NCI-H2196 (cell line): ENCODE data around the gene NTSR1.
A peak's percentile ranks its signal among the peaks of the same experiment; 100 is the strongest.

ENCODE experiments used
- DNase-seq: peaks from one replicate; lab custom pipeline; 2025; ENCODE audit not compliant: unreplicated experiment; lab: John Stamatoyannopoulos, UW

Gene NTSR1

DNA sequence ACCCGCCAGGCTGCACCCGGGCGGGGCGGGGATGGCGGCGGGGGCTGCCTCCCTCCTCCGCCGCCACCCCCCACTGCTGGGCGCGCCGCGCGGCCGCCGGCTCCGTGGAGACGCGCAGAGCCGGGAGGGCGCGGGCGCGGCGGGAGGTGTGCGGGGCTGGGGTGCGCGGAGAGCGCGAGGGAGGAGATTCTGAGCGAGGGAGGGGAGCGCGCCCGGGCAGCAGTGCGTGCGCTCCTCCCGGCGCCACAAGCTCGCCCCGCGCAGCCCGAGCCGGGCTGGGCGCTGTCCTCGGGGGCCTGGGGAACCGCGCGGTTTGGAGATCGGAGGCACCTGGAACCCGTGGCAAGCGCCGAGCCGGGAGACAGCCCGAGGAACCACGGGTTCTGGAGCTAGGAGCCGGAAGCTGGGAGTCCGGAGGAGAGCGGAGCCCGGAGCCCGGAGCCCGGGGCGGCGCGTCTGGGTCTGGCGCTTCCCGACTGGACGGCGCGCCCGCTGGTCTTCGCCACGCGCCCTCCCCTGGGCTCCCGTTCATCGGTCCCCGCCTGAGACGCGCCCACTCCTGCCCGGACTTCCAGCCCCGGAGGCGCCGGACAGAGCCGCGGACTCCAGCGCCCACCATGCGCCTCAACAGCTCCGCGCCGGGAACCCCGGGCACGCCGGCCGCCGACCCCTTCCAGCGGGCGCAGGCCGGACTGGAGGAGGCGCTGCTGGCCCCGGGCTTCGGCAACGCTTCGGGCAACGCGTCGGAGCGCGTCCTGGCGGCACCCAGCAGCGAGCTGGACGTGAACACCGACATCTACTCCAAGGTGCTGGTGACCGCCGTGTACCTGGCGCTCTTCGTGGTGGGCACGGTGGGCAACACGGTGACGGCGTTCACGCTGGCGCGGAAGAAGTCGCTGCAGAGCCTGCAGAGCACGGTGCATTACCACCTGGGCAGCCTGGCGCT lies at the start of gene NTSR1:
NTSR1 (plus strand) TSS at position 246 of the 946 bp plus-strand sequence; CDS start at position 618, 372 bp downstream.
- DNase-seq, result no peak

DNA sequence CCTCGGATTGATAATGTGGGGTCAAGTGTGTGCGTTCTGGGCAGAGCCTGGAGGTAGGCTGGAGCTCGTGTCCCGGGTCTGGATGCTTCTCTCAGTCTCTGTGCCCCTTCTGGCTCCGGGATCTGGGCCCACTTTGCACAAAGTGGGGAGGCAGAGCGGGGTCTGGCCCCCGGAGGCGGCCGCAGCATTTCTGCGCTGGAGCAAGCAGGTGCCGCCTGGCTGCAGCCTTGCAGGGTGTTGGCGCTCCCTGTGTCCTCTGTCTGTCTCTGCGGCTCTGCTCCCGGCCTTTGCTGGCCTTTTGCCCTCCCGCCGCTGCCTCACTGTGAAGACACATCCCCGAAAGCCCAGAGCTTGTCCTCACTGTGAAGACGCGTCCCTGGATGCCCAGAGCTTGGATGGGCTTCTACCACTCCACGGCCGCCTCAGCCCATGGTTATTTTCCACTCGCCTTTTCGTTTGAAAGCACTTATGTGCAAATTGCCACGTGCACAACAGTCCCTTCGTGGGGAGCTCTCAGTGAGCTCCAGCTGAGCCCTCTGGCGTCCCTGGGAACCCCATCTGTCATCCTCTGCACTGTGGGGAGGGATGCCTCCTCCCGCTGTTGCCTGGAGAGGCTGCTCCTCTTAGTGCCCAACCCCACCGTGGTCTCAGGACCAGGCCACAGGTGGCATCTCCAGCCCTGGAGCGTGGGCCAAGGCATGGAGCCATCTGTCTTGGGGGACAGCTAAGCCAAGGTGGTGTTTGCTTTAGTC lies 49.0 kb upstream of the NTSR1 start:
- no peak for DNase-seq

DNA sequence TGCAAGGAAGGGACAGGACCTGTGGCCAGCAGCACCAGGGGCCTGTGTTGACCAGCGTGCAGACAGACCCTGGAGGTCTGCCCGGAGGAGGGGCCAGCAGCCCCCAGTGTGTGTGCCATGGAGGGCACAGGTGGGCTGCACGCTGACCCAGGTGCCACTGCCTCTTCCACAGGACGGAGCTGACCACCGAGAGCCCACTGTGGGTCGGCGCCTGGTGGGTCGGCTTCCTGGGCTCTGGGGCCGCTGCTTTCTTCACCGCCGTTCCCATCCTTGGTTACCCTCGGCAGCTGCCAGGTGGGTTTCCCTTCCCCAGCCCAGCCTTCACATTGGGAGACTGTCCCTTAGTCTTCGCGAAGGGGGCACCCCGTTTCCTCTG lies 48.4 kb upstream of the NTSR1 start:
- DNase-seq, result no peak

DNA sequence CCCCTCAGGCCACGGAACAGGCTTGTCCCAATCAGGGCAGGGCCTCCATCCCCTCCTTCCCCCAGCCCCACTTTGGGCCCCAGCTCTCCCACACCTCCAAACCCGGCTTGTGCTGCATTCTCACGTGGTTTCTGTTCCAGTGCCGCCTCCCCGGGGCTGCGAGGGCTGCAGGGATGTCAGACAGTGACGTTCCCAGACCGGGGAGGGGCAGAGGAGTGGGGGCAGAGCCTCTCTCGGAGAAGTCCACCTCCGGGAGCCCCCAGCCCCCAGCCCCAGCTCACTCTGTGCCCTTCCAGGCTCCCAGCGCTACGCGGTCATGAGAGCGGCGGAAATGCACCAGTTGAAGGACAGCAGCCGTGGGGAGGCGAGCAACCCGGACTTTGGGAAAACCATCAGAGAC lies 47.9 kb upstream of the NTSR1 start:
- DNase-seq, result no peak

DNA sequence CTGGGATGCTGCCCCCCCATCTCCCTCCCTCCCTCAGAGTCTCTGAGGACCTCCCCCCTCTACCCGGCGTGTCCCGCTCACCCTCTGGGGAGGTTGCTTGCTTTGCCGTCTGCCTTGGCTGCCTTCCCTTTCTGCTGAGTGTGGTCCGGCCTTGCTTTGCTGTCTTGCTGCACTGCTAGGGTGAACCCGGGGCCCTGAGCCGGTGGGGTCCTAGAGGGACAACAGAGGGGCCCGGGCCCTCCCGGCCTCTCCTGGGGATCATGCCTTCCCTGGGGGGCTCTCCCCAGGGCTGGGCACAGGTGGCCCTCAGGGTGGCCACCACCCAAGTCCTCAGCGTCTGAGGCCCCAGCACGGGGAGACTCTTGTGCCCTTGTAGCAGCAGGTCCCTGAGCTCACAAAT lies 47.0 kb upstream of the NTSR1 start:
- DNase-seq, result no peak

DNA sequence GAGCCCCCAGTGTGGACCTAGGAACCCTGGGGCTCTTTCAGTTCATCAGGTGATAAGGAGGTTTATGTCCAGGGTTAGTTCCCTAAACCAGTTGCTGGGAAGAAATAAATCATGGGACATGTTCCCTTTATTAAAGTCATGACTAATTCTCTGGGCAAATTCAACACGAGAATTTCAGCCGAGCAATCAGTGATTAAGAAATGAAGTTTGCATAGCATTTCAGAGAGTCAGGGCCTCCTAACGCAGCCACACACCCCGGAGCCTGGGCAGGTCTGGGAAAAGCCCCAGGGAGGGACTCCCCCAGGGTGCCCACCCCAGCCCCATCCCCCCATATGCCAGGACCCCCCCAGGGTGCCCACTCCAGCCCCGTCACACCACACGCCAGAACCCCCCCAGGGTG lies 46.2 kb upstream of the NTSR1 start:
- no peak for DNase-seq

DNA sequence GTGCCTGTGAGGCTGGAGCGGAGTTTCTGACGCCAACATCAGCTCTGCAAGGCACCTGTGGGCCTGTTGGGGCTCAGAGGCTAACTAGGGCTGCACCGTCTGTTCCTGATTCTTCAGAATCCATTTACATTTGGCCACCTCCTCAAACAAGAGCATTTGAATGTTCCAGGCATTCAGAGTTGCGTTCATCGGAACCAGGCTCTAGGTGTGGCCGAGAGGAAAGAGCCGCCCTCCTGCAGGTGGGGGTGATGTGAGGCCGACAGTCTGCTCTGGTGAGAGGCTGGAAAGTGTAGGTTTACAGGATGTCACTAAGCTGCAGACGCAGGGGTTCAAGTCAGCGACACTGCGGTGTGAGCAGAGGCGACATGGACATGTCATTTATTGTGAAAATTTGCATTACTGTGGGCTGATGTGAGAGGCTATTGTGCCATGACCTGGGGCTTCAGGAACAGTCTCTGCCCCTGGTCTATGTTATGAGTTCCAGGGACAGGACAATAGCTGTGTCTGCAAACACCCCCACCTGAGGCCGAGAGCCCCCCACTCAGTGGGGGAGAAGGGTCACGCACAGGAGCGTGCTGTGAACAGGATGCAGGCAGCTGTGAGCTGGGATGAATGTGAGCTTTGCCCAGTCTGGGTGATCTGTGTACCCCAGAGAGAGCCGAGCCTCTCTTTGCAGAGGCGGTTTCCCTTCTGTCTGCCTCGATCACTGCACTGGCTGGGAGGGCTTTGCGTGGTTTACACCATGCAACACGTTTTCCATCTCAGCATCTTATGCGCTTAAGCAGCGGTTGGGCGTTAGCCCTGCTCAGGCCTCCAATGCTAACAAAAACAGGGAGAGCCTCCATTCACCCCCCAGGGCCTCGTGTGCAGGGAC lies 45.3 kb upstream of the NTSR1 start:
- DNase-seq, result no peak

DNA sequence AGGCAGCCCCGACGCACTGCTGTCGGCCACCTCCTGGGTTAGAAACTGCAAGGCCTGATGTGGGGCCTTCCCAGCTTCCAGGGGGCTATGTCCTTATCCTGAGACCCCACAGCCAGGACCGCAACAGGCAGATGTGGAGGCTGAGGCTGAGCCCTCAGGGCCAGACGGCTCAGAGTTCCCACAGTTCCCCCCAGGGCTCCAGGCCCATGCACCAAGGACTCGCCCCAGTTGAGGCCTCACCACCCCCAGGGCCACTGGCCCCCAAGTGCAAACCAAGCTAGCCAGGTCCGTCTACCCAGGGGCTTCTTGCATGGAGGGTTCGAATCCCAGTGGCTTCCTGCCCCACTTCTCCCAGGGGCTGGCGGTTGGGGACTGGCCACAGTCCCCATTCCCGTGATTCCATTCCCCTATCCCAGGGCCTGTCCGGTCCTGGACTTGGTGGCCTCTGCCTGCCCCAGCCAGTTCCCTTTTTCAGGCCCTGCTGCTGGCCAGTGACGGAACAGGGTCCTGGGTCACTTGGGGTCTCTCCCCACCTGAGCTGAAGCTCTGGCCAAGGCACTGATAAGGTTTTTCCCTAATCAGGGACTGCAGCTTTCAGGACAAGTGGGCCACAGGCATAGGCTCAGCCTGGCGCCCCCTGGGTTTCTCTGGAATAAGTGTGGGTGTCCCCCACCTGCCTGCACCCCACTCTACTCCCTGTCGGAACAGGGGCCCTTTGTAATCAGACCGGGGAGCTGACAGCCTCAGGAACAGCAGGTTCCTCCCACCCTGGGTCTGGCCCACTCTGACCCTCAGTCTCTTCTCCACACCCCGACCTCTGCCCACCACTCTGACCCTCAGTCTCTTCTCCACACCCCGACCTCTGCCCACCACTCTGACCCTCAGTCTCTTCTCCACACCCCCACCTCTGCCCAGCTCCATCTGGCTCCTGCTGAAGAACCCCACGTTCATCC lies 44.3 kb upstream of the NTSR1 start:
- DNase-seq, result no peak

DNA sequence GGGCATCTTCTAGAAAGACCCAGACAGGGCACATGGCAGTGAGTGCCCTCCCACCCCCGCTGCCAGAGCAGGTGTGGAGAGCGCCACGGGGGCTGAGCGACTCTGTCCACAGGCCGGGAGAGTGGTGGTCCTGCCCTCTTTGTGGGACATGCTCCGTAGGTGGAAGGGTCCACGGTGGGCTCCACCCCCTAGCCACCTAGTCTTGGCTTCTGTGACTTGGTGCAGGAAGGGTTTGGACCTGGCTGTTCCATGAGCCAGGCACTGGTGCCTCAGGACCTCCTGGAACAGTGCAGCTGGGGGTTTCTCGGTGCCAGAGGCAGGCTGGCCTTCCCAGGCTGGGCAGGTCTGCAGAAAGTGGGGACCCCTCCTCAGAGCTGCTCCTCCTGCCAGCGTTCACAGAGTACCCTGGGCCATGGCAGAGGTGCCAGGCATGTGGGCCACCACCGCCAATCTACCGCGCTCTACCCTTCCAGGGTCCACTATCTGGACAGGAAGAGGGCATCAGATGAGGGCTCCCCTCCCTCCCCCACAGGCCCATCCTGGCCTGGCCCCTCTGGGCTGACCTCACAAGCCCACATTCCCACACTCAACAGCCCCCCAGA lies 43.4 kb upstream of the NTSR1 start:
- no peak for DNase-seq

DNA sequence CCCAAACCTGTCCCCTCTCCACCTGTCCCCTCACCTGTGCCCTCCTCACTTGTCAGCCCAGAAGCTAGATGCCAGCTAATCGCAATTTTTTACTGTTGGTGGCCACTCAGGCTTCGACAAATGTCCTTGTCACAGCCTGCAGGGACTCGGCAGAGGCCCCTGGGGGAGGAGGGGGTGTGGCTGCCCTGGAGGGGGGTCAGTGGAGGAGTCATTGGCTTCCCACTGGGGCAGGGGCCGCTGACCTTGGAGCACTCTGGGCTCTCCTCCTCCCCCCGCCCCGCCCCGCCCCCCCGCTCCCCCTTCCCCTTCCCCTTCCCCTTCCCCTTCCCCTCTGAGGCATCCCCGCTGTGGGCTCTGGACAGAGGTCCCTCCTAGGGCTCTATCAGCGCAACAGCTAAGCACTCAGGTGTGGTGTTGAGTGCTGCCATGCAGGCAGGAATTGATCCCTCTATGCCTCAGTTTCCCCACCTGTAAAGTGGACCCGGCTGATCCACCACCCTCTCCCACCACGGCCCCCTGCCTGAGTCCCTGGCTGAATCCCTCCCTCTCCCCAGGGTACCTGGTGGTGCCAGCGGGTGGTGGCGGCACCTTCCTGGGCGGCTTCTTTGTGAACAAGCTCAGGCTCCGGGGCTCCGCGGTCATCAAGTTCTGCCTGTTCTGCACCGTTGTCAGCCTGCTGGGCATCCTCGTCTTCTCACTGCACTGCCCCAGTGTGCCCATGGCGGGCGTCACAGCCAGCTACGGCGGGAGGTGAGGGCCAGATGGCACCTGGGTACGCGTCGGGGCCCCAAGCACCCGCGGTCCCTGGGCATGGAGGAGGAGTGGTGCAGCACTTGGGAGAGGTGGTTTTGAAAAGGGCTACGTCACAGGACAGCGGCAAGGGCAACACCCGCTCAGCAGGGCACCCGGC lies 42.6 kb upstream of the NTSR1 start:
- peak; percentile 77 for DNase-seq

DNA sequence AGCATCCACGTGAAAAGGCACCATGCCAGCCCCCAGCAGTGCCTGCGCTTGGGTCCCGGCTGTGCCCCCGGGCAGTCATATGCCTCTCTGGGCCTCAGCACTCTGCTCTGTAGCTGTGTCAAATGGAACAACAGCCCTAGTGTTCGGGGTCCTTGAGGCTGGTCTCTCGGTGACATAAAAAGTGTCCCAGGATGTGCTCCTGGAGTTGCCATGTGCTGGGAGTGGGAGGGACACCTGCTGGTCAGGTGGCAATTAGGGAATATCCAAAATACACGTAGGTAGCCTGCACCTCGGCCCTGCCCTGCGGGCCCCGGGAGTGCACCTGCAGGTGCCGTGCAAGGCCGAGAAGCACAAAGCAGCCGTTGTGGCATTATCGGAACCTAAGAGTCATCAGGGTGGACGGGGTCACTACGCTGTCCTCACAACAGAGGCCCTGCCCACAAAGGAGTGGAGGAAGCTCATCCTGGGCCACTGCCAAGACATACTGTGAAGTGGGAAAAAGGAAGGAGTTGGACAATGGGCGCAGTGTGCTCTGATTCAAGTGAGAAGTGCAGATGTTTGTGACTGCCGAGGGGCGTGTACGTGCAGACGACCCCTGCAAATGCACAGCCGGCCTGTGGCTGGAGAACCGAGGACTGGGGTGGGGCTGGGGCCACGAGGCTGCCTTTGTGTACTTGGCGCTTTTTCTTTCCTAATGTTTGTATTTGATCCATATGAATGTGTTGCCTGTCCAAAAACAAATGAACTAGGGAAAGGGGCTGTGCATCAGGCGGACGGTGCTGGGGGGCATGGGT lies 41.7 kb upstream of the NTSR1 start:
- peak; percentile 90 for DNase-seq

DNA sequence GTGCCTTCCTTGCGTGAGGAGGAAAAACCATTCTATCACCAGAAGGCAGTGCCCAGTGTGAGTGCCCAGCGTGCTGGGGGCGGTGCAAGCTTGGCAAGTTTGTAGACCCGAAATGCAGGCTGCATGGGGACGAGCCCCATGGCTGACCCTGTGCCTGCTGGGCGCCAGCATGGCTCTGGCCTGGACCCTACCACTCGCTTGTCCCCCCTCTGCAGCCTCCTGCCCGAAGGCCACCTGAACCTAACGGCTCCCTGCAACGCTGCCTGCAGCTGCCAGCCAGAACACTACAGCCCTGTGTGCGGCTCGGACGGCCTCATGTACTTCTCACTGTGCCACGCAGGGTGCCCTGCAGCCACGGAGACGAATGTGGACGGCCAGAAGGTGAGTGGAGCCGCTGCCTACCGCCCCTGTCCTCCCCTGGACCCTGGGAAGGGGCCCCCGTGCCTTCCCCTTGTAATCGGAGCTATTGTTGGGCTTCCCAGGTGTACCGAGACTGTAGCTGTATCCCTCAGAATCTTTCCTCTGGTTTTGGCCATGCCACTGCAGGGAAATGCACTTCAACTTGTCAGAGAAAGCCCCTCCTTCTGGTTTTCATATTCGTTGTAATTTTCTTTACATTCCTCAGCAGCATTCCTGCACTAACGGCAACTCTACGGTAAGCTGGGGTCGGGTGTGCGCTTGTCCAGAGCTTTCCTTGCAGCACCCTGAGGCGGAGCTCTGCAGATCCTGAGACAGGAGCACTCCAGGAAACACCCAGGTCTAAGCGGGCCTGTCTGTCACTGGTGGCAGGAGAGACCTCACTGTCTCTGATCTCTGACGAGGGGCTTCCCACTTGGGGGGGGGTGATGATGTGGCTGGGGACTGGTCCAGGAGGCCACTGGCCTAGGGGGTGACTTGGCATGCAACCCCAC lies 40.9 kb upstream of the NTSR1 start:
- DNase-seq, result no peak

DNA sequence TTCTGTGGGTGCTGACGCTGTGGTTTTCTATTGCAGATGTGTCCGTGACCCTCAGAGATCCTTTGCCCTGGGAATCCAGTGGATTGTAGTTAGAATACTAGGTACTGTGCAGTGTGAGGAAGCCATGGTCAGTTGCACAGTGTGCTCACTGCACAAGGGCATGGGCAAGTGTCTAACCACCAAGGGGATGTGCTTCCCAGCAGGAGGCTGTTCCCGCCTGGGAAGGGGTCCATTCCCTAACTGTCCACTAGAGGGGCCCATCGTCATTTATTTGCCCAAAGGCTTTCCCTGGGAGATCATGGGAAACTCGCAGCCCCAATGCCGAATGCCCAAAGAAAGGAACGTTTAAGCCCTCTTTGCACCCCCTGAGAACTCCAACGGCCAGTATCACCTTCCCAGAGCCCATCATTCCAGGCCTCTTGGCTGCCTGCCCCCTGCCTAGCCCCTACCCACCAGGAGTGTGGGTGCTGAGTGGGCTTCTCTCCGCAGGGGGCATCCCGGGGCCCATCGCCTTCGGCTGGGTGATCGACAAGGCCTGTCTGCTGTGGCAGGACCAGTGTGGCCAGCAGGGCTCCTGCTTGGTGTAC lies 40.1 kb upstream of the NTSR1 start:
- DNase-seq, result peak; percentile 72

DNA sequence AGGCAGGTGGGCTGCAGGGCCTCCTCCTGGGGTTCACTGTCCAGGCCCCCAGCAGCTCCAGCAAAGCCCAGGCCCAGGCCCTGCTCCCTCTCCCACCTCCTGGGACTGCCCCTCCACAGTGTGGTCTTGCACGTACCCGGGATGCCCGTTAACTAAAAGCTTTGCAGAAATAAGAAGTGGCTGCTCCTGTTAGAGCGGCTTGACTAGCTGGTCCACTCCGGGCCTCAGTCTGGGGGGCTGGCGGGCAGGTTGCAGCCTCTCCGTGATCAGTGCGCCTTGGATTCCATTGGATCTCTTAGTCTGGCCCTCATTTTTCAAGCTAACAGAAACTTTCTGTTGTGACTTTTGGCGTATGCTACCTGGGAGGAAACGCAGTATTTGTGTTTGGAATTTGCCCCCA lies 39.4 kb upstream of the NTSR1 start:
- DNase-seq, result no peak

DNA sequence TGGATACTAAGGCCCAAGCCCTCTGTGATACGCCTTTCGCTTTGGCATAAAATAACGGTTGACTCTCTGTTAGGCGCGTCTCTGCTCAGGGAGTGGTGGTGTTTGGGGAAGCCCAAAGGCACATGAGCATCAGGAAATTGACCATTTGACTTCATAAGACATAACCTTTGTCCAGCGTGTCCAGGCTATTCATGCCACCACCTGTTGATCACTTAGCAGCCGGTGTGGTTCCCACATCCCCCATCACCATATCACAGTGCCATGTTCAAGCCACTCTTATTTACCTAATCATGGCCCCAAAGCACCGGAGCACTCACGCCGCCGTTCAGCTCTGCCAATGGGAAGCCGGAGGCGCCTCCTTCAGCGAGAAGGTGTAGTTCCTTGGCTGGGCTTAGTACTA lies 38.5 kb upstream of the NTSR1 start:
- no peak for DNase-seq

DNA sequence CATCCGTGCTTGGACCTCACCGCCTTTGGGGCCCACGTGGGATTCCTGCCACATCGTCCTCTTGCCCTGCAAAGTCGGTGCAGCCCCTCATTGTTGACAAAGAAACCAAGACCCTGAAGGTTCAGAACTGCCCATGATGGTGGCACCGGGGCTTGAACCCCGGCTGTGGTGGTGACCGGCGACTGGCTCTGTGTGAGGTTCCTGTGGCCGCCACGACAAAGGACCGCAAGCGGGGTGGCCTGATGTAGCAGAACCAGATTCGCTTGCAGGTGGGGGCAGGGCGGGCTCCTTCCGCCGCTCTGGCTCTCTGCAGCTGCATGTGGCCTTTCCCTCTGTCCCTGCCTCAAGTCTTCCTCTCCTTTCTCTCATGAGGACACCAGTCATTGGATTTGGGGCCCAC lies 37.6 kb upstream of the NTSR1 start:
- no peak for DNase-seq

DNA sequence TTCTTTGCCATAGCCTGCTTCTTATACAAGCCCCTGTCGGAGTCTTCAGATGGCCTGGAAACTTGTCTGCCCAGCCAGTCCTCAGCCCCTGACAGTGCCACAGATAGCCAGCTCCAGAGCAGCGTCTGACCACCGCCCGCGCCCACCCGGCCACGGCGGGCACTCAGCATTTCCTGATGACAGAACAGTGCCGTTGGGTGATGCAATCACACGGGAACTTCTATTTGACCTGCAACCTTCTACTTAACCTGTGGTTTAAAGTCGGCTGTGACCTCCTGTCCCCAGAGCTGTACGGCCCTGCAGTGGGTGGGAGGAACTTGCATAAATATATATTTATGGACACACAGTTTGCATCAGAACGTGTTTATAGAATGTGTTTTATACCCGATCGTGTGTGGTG lies 36.9 kb upstream of the NTSR1 start:
- no peak for DNase-seq
